DND-41 (cell line): ENCODE results near the gene MFSD8.
"Not testable (repeated sequence)": the region's sequence is repeated elsewhere in the genome, so short reads cannot be mapped to it uniquely, and the experiment has no call there.

Source experiments
- ATAC-seq: fragments of 200-7000 bp; cut with Tn5 transposase; 3 replicates; pipeline ENCODE4 v1.9.1; 2021; ENCODE audit warnings: low read depth; ENCODE audit not compliant: insufficient read depth
- DNase-seq: peaks from one replicate; pipeline ENCODE4 v3.0.0-alpha.2; 2020
- H2AFZ ChIP-seq: 2 replicates; pipeline ENCODE4 v1.6.0; 2012; ENCODE audit warnings: low read depth, low read length
- H3K27ac ChIP-seq: 2 replicates; pipeline ENCODE4 v1.5.1; 2012; ENCODE audit warnings: low read length, inconsistent platforms
- H3K27me3 ChIP-seq: fragments of 200-600 bp; sonication (generic); 2 replicates; pipeline ENCODE4 v1.6.0; 2012; ENCODE audit warnings: low read length, mild to moderate bottlenecking, inconsistent platforms; ENCODE audit not compliant: insufficient read depth, poor library complexity
- H3K36me3 ChIP-seq: 2 replicates; pipeline ENCODE4 v1.5.1; 2012; ENCODE audit warnings: low read length, inconsistent platforms; ENCODE audit not compliant: insufficient read depth
- H3K4me1 ChIP-seq: 2 replicates; pipeline ENCODE4 v1.5.1; 2012; ENCODE audit warnings: mild to moderate bottlenecking, low read length; ENCODE audit not compliant: insufficient read depth
- H3K4me2 ChIP-seq: 2 replicates; pipeline ENCODE4 v1.6.0; 2012; ENCODE audit warnings: mild to moderate bottlenecking, moderate library complexity, low read length, inconsistent platforms; ENCODE audit not compliant: insufficient read depth
- H3K4me3 ChIP-seq, 2 experiments: fragments of 200-600 bp in 1 of 2; shearing (Covaris generic) in 1 of 2; 2 replicates each; pipeline ENCODE4 v1.5.1; 2012 to 2016; ENCODE audit warnings: inconsistent platforms in 2 of 2, low read length in 2 of 2, mild to moderate bottlenecking in 2 of 2, low read depth in 1 of 2, moderate library complexity in 1 of 2
- H3K79me2 ChIP-seq: 2 replicates; pipeline ENCODE4 v1.6.0; 2012; ENCODE audit warnings: low read length, inconsistent platforms; ENCODE audit not compliant: insufficient read depth
- H3K9ac ChIP-seq: 2 replicates; pipeline ENCODE4 v1.6.0; 2012; ENCODE audit warnings: low read depth, mild to moderate bottlenecking, inconsistent platforms, low read length, moderate library complexity
- H3K9me3 ChIP-seq: 2 replicates; pipeline ENCODE4 v1.5.1; 2012; ENCODE audit warnings: low read length, moderate library complexity, mild to moderate bottlenecking, inconsistent platforms; ENCODE audit not compliant: insufficient read depth, severe bottlenecking
- H4K20me1 ChIP-seq: 2 replicates; pipeline ENCODE4 v1.6.0; 2012; ENCODE audit warnings: low read length; ENCODE audit not compliant: insufficient read depth
- CTCF ChIP-seq: IDR thresholded peaks from 2 replicates; pipeline ENCODE4 v1.5.1; 2012; ENCODE audit warnings: borderline replicate concordance, low read length, moderate library complexity, mild to moderate bottlenecking; ENCODE audit not compliant: poor library complexity, severe bottlenecking; ENCODE audit errors: extremely low read depth
- EZH2 ChIP-seq: IDR thresholded peaks from 3 replicates; pipeline ENCODE4 v1.6.1; 2012; ENCODE audit warnings: borderline replicate concordance, low read depth, mild to moderate bottlenecking, moderate library complexity, low read length, inconsistent platforms; ENCODE audit not compliant: severe bottlenecking

MFSD8 gene

DNA sequence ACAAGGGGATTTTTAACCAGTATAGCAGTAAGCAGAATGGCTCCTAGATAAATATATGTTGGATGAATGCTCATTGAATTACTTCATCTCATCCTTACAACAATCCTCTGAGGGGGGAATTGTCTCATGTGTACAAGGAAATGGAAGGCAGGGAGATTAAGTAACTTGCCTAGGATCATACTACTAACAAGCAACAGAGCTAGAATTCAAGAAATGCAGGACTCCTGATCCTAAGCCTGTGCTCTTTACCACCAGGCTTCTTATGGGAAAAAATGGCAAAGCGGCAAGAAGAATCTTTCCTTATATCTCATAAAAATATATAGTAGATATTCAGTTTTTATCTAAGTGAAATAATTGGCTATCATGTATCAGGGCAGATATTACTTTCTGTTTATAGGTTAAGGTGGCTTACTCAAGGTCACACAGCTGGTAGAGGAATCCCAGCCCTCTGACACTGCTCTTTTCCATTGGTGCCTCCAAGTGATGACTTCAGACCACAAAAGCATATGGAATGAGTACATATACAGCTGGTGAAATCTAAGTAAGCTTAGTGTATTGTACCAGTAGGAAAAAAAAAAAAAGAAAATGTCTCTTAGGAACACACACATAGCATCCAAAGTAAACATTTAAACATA lies 2.3 kb upstream of the MFSD8 start:
- TF ChIP-seq EZH2 (no peak), CTCF (no peak)
- H3K9ac ChIP-seq: no peak overlapping the region
- H2AFZ ChIP-seq: no peak overlapping the region
- H3K36me3 ChIP-seq: peaks cover 22% of the 10 kb centered on the region
- no peaks in the 10 kb centered on the region for H3K27me3 ChIP-seq
- H3K4me3 ChIP-seq: 0 out of 4 replicates have a peak overlapping the region, but pooled peaks of 1 of the 2 experiments have one; percentile 29
- peaks cover 35% of the 10 kb centered on the region for H3K4me1 ChIP-seq
- H3K4me2 ChIP-seq: peak overlapping the region; percentile 52
- peaks cover 89% of the 10 kb centered on the region for H3K79me2 ChIP-seq
- H4K20me1 ChIP-seq: peaks cover 9% of the 10 kb centered on the region; the same call in 1 of the 2 replicates
- no peak overlapping the region for H3K27ac ChIP-seq
- no peak for DNase-seq
- ATAC-seq: no peak
- no peaks in the 10 kb centered on the region for H3K9me3 ChIP-seq

DNA sequence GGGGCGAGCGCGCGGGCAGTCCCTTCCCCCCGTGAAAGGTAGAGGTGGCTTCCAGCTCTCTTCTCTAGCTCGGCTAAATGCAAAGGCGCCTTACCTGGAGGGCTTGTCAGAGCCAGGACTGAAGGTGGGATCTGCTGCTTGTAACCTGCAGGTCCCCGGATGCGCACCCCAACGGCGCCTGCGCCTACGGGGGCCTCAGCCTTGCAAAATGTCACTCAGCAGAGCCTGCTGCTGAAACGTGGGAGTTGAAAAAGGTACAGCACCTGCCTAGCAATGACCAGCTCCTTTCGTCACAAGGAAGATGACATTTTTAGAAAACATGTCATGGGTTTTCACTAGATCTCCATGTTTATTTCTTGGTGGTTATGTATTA lies 816 bp upstream of the MFSD8 start:
- Histone ChIP-seq H3K79me2 (peaks cover 91% of the 10 kb centered on the region), H3K4me1 (peaks cover 38% of the 10 kb centered on the region), H3K4me3 (peak overlapping the region; percentile 69 to 99), H3K27ac (peak overlapping the region; percentile 92), H3K9ac (peak overlapping the region; percentile 95), H4K20me1 (peaks cover 16% of the 10 kb centered on the region; the same call in 1 of the 2 replicates), H3K9me3 (no peaks in the 10 kb centered on the region), H2AFZ (peak overlapping the region; percentile 94), H3K36me3 (peaks cover 19% of the 10 kb centered on the region; the same call in 1 of the 2 replicates), H3K27me3 (no peaks in the 10 kb centered on the region), H3K4me2 (peak overlapping the region; percentile 86)
- DNase-seq: peak; percentile 70
- TF ChIP-seq EZH2: no peak
- no peak for TF ChIP-seq CTCF
- ATAC-seq: peak; percentile 34

DNA sequence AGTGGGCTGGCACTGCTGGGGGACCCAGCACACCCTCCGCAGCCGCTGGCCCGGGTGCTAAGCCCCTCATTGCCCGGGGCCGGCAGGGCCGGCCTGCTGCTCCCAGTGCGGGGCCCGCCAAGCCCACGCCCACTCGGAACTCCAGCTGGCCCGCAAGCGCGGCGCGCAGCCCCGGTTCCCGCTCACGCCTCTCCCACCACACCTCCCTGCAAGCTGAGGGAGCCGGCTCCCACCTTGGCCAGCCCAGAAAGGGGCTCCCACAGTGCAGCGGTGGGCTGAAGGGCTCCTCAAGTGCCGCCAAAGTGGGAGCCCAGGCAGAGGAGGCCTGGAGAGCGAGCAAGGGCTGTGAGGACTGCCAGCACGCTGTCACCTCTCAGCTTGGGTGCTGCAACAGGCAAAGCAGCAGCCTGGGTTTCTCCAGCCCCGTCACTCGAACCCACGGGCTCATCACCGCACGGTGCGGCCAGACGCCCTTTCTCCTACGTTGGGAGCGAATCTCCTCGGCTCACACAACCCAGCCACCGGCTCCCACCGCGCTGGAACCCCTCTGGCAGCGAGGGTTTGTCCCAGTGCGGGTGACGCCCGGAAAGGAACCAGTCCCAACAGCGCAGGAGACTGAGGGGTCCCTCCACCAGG lies 429 bp downstream of the MFSD8 start:
- Histone ChIP-seq H3K4me3 (peak overlapping the region; percentile 69 to 99; a peak in 3 of 4 replicates), H3K9ac (peak overlapping the region; percentile 95), H2AFZ (peak overlapping the region; percentile 94), H3K4me2 (peak overlapping the region; percentile 86), H3K79me2 (peaks cover 91% of the 10 kb centered on the region), H4K20me1 (peaks cover 10% of the 10 kb centered on the region; the same call in 1 of the 2 replicates), H3K4me1 (peaks cover 38% of the 10 kb centered on the region), H3K36me3 (peaks cover 19% of the 10 kb centered on the region; the same call in 1 of the 2 replicates), H3K27ac (peak overlapping the region; percentile 92)
- H3K27me3 ChIP-seq, DNase-seq, H3K9me3 ChIP-seq: not testable (repeated sequence)
- ATAC-seq: peak; percentile 41

GRCh38 chr4:127963633-127964398 lies 1.2 kb downstream of the MFSD8 start:
- peak overlapping the region in 1 of 2 experiments; percentile 99; a peak in 3 of 4 replicates for H3K4me3 ChIP-seq
- H3K9me3 ChIP-seq, H3K27ac ChIP-seq, H3K27me3 ChIP-seq, H2AFZ ChIP-seq, ATAC-seq: not testable (repeated sequence)
- peak; percentile 22 for DNase-seq
- H3K9ac ChIP-seq: peak overlapping the region; percentile 95
- H3K4me2 ChIP-seq: peak overlapping the region; percentile 86
- H3K79me2 ChIP-seq: peaks cover 91% of the 10 kb centered on the region
- peaks cover 38% of the 10 kb centered on the region for H3K4me1 ChIP-seq
- peaks cover 10% of the 10 kb centered on the region; the same call in 1 of the 2 replicates for H4K20me1 ChIP-seq
- H3K36me3 ChIP-seq: peaks cover 19% of the 10 kb centered on the region
